K562 (cell line): ENCODE measurements around the gene SEPTIN1. TPM values are rescaled to one million over a fixed set of nuclear protein-coding genes. Genes with fewer than 3 reads are reported as not detected.
A peak's percentile ranks its signal among the peaks of the same experiment; 100 is the strongest.

Experiments
- HMBOX1 ChIP-seq: sonication (generic); IDR thresholded peaks from 2 replicates; pipeline ENCODE4 v1.6.1; 2016
- KDM4B ChIP-seq, 2 experiments: fragments of 450-650 bp in 1 of 2; sonication (generic) in 1 of 2; IDR thresholded peaks; 2 replicates each; pipeline ENCODE4 v1.6.1; 2016 to 2017; ENCODE audit warnings: borderline replicate concordance in 2 of 2, antibody characterized with exemption in 1 of 2, low read depth in 1 of 2, mild to moderate bottlenecking in 1 of 2
- KLF6 ChIP-seq: fragments of 250-450 bp; sonication (Bioruptor Pico); IDR thresholded peaks from 2 replicates; pipeline ENCODE4 v1.4.0; 2020; ENCODE audit warnings: mild to moderate bottlenecking, moderate library complexity, borderline replicate concordance
- RBM39 ChIP-seq: fragments of 200-400 bp; formaldehyde crosslinking; optimal IDR thresholded peaks from 2 replicates; pipeline ENCODE3; 2018; ENCODE audit warnings: low read depth, low read length
- RFX7 ChIP-seq: fragments of 250-450 bp; sonication (Bioruptor Pico); IDR thresholded peaks from 2 replicates; pipeline ENCODE4 v1.5.1; 2021; ENCODE audit warnings: mild to moderate bottlenecking
- THRAP3 ChIP-seq: fragments of 450-650 bp; IDR thresholded peaks from 2 replicates; pipeline ENCODE4 v1.6.1; 2016; ENCODE audit warnings: mild to moderate bottlenecking, inconsistent platforms, borderline replicate concordance
- U2AF2 ChIP-seq: fragments of 200-400 bp; formaldehyde crosslinking; optimal IDR thresholded peaks from 2 replicates; pipeline ENCODE3; 2017; ENCODE audit warnings: low read depth, mild to moderate bottlenecking, low read length
- ZNF431 ChIP-seq: sonication (generic); formaldehyde crosslinking; IDR thresholded peaks from 2 replicates; pipeline ENCODE4 v1.8.0; 2022; ENCODE audit warnings: mild to moderate bottlenecking, missing genetic modification reagents
- ZNF699 ChIP-seq: fragments of 250-450 bp; sonication (Bioruptor Pico); IDR thresholded peaks from 2 replicates; pipeline ENCODE4 v1.8.0; 2021; ENCODE audit warnings: mild to moderate bottlenecking, moderate library complexity; ENCODE audit not compliant: insufficient replicate concordance
- polyA plus RNA-seq, 8 experiments: library from polyadenylated mRNA; depleted of rRNA in 4 of 8; stranded (reverse) in 5 of 8; unstranded in 3 of 8; fragments of >200 nt; fragmentation: Nextera tagmentation in 2 of 8; fragmentation: Illumina TruSeq in 1 of 8; extraction: Ambion mirVana in 2 of 8; extraction: Trizol in 1 of 8; gene quantifications; 2 replicates each; pipeline versions ENCODE4 v1.2.1 to v1.2.3, GENCODE V29; 2011 to 2014; ENCODE audit warnings: inconsistent platforms in 1 of 8, missing spikeins in 1 of 8
- total RNA-seq, 7 experiments: library from RNA; depleted of rRNA in 6 of 7; stranded (reverse); fragments of >200 nt in 6 of 7; fragmentation: Illumina TruSeq in 2 of 7; extraction: Trizol in 2 of 7; gene quantifications; 2 replicates each; pipeline versions ENCODE4 v1.2.1 to v1.2.3, GENCODE V29; 2011 to 2021; ENCODE audit warnings: low replicate concordance in 1 of 7
- TF ChIP-seq, protein P1 (sequence below): fragments of 450-650 bp; IDR thresholded peaks from 2 replicates; pipeline ENCODE4 v1.6.1; 2016; ENCODE audit warnings: mild to moderate bottlenecking, moderate library complexity
- TF ChIP-seq, protein P2 (sequence below): fragments of 450-650 bp; formaldehyde crosslinking; IDR thresholded peaks from 2 replicates; pipeline ENCODE4 v1.4.0; 2022; ENCODE audit warnings: missing genetic modification characterization
- TF ChIP-seq, protein P3 (sequence below), 3 experiments: IDR thresholded peaks in 2 of 3; conservative IDR thresholded peaks in 1 of 3; 2 replicates each; pipeline ENCODE4 v1.5.1; 2011 to 2012; ENCODE audit warnings: low read length in 3 of 3, mild to moderate bottlenecking in 3 of 3, control low read depth in 2 of 3, improper control_type of control experiment in 1 of 3, inconsistent platforms in 1 of 3, low read depth in 1 of 3, mixed read lengths in 1 of 3, moderate library complexity in 1 of 3; ENCODE audit not compliant: insufficient read depth in 2 of 3

SEPTIN1 gene
- total and polyA plus RNA-seq, 9 of the 15 experiments (the other 6 are each of a cell fraction or from before 2014, with no cell fraction given): 0.23 to 5.6 (median 1.7) TPM; not detected in 1

- TF ChIP-seq, protein P1, sequence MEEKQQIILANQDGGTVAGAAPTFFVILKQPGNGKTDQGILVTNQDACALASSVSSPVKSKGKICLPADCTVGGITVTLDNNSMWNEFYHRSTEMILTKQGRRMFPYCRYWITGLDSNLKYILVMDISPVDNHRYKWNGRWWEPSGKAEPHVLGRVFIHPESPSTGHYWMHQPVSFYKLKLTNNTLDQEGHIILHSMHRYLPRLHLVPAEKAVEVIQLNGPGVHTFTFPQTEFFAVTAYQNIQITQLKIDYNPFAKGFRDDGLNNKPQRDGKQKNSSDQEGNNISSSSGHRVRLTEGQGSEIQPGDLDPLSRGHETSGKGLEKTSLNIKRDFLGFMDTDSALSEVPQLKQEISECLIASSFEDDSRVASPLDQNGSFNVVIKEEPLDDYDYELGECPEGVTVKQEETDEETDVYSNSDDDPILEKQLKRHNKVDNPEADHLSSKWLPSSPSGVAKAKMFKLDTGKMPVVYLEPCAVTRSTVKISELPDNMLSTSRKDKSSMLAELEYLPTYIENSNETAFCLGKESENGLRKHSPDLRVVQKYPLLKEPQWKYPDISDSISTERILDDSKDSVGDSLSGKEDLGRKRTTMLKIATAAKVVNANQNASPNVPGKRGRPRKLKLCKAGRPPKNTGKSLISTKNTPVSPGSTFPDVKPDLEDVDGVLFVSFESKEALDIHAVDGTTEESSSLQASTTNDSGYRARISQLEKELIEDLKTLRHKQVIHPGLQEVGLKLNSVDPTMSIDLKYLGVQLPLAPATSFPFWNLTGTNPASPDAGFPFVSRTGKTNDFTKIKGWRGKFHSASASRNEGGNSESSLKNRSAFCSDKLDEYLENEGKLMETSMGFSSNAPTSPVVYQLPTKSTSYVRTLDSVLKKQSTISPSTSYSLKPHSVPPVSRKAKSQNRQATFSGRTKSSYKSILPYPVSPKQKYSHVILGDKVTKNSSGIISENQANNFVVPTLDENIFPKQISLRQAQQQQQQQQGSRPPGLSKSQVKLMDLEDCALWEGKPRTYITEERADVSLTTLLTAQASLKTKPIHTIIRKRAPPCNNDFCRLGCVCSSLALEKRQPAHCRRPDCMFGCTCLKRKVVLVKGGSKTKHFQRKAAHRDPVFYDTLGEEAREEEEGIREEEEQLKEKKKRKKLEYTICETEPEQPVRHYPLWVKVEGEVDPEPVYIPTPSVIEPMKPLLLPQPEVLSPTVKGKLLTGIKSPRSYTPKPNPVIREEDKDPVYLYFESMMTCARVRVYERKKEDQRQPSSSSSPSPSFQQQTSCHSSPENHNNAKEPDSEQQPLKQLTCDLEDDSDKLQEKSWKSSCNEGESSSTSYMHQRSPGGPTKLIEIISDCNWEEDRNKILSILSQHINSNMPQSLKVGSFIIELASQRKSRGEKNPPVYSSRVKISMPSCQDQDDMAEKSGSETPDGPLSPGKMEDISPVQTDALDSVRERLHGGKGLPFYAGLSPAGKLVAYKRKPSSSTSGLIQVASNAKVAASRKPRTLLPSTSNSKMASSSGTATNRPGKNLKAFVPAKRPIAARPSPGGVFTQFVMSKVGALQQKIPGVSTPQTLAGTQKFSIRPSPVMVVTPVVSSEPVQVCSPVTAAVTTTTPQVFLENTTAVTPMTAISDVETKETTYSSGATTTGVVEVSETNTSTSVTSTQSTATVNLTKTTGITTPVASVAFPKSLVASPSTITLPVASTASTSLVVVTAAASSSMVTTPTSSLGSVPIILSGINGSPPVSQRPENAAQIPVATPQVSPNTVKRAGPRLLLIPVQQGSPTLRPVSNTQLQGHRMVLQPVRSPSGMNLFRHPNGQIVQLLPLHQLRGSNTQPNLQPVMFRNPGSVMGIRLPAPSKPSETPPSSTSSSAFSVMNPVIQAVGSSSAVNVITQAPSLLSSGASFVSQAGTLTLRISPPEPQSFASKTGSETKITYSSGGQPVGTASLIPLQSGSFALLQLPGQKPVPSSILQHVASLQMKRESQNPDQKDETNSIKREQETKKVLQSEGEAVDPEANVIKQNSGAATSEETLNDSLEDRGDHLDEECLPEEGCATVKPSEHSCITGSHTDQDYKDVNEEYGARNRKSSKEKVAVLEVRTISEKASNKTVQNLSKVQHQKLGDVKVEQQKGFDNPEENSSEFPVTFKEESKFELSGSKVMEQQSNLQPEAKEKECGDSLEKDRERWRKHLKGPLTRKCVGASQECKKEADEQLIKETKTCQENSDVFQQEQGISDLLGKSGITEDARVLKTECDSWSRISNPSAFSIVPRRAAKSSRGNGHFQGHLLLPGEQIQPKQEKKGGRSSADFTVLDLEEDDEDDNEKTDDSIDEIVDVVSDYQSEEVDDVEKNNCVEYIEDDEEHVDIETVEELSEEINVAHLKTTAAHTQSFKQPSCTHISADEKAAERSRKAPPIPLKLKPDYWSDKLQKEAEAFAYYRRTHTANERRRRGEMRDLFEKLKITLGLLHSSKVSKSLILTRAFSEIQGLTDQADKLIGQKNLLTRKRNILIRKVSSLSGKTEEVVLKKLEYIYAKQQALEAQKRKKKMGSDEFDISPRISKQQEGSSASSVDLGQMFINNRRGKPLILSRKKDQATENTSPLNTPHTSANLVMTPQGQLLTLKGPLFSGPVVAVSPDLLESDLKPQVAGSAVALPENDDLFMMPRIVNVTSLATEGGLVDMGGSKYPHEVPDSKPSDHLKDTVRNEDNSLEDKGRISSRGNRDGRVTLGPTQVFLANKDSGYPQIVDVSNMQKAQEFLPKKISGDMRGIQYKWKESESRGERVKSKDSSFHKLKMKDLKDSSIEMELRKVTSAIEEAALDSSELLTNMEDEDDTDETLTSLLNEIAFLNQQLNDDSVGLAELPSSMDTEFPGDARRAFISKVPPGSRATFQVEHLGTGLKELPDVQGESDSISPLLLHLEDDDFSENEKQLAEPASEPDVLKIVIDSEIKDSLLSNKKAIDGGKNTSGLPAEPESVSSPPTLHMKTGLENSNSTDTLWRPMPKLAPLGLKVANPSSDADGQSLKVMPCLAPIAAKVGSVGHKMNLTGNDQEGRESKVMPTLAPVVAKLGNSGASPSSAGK: peak; percentile 99
- TF ChIP-seq RBM39 (no peak), KDM4B (IDR thresholded peaks at IDR 0.05; ENCODE audit: borderline replicate concordance in 2 of 2, low read depth in 1 of 2) (no peak), ZNF431 (no peak), HMBOX1 (no peak), RFX7 (CRISPR knock-in tag) (no peak), KLF6 (CRISPR knock-in tag) (no peak), THRAP3 (no peak), ZNF699 (no peak), U2AF2 (no peak)
- TF ChIP-seq, protein P2, sequence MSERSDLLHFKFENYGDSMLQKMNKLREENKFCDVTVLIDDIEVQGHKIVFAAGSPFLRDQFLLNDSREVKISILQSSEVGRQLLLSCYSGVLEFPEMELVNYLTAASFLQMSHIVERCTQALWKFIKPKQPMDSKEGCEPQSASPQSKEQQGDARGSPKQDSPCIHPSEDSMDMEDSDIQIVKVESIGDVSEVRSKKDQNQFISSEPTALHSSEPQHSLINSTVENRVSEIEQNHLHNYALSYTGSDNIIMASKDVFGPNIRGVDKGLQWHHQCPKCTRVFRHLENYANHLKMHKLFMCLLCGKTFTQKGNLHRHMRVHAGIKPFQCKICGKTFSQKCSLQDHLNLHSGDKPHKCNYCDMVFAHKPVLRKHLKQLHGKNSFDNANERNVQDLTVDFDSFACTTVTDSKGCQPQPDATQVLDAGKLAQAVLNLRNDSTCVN (CRISPR knock-in tag): 0 out of 2 replicates have a peak, but pooled peaks have one; percentile 1
- TF ChIP-seq, protein P3, sequence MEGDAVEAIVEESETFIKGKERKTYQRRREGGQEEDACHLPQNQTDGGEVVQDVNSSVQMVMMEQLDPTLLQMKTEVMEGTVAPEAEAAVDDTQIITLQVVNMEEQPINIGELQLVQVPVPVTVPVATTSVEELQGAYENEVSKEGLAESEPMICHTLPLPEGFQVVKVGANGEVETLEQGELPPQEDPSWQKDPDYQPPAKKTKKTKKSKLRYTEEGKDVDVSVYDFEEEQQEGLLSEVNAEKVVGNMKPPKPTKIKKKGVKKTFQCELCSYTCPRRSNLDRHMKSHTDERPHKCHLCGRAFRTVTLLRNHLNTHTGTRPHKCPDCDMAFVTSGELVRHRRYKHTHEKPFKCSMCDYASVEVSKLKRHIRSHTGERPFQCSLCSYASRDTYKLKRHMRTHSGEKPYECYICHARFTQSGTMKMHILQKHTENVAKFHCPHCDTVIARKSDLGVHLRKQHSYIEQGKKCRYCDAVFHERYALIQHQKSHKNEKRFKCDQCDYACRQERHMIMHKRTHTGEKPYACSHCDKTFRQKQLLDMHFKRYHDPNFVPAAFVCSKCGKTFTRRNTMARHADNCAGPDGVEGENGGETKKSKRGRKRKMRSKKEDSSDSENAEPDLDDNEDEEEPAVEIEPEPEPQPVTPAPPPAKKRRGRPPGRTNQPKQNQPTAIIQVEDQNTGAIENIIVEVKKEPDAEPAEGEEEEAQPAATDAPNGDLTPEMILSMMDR (IDR thresholded peaks at IDR 0.05 in 2 of 3, conservative IDR thresholded peaks at IDR 0.05 in 1 of 3; ENCODE audit: insufficient read depth in 2 of 3, low read depth in 1 of 3, low read length in 3 of 3): peak in 1 of 3 experiments; percentile 48; a peak in 2 of 6 replicates
Measured at GRCh38 chr16:30430428-30430970, 48.1 kb upstream of the SEPTIN1 start (continued).
